Measurements from ENCODE around the gene CDH1.
"Not testable (repeated sequence)": the region's sequence is repeated elsewhere in the genome, so short reads cannot be mapped to it uniquely, and the experiment has no call there.

The CDH1 gene

GRCh38 chr16:68839831-68840230 is 102.7 kb downstream of the CDH1 start:
- Histone ChIP-seq H3K9me3 (ENCODE audit: control insufficient read depth in 1 of 2, low read length in 2 of 2) (no peaks in the 10 kb centered on the region), H3K27ac (ENCODE audit: low read length) (no peak overlapping the region), H3K4me3 (ENCODE audit: low read depth in 1 of 2, low read length in 2 of 2) (no peak overlapping the region), H3K27me3 (ENCODE audit: low read depth, low read length) (no peaks in the 10 kb centered on the region), H3K4me1 (ENCODE audit: control insufficient read depth in 1 of 2, insufficient read depth in 2 of 2, low read length in 2 of 2) (no peaks in the 10 kb centered on the region), H3K36me3 (ENCODE audit: control insufficient read depth in 1 of 2, insufficient read depth in 2 of 2, low read length in 2 of 2) (no peaks in the 10 kb centered on the region)

GRCh38 chr16:68842964-68843481 is 105.9 kb downstream of the CDH1 start:
- H3K4me1 ChIP-seq (ENCODE audit: control insufficient read depth in 1 of 2, insufficient read depth in 2 of 2, low read length in 2 of 2); H3K36me3 ChIP-seq (ENCODE audit: control insufficient read depth in 1 of 2, insufficient read depth in 2 of 2, low read length in 2 of 2); H3K27me3 ChIP-seq (ENCODE audit: low read depth, low read length); H3K9me3 ChIP-seq (ENCODE audit: control insufficient read depth in 1 of 2, low read length in 2 of 2): not testable (repeated sequence)
- Histone ChIP-seq H3K27ac (ENCODE audit: low read length) (peak overlapping the region; percentile 76), H3K4me3 (ENCODE audit: low read depth in 1 of 2, low read length in 2 of 2) (peak overlapping the region; percentile 80 to 87)

GRCh38 chr16:68843482-68844210 is 106.6 kb downstream of the CDH1 start, which contains the start of gene TANGO6:
Gene TANGO6, plus strand, starts transcription at chr16:68843531. Its CDS starts 87 bp downstream, at chr16:68843618.
- H3K4me1 ChIP-seq (ENCODE audit: control insufficient read depth in 1 of 2, insufficient read depth in 2 of 2, low read length in 2 of 2) = no peaks in the 10 kb centered on the region
- H3K27ac ChIP-seq (ENCODE audit: low read length) = peak within 1 kb of the TSS; percentile 76
- no peaks in the 10 kb centered on the region for H3K27me3 ChIP-seq (ENCODE audit: low read depth, low read length)
- H3K4me3 ChIP-seq (ENCODE audit: low read depth in 1 of 2, low read length in 2 of 2) = peak within 1 kb of the TSS; percentile 80 to 87
- H3K9me3 ChIP-seq (ENCODE audit: control insufficient read depth in 1 of 2, low read length in 2 of 2) = no peaks in the 10 kb centered on the region
- no peaks in the 10 kb centered on the region for H3K36me3 ChIP-seq (ENCODE audit: control insufficient read depth in 1 of 2, insufficient read depth in 2 of 2, low read length in 2 of 2)

GRCh38 chr16:68844211-68844564 is 107.1 kb downstream of the CDH1 start:
- no peaks in the 10 kb centered on the region for H3K36me3 ChIP-seq (ENCODE audit: control insufficient read depth in 1 of 2, insufficient read depth in 2 of 2, low read length in 2 of 2)
- H3K4me3 ChIP-seq (ENCODE audit: low read depth in 1 of 2, low read length in 2 of 2) = peak overlapping the region; percentile 80 to 87
- no peaks in the 10 kb centered on the region for H3K4me1 ChIP-seq (ENCODE audit: control insufficient read depth in 1 of 2, insufficient read depth in 2 of 2, low read length in 2 of 2)
- no peaks in the 10 kb centered on the region for H3K9me3 ChIP-seq (ENCODE audit: control insufficient read depth in 1 of 2, low read length in 2 of 2)
- peak overlapping the region; percentile 76 for H3K27ac ChIP-seq (ENCODE audit: low read length)
- no peaks in the 10 kb centered on the region for H3K27me3 ChIP-seq (ENCODE audit: low read depth, low read length)

GRCh38 chr16:68848786-68849185 is 111.7 kb downstream of the CDH1 start:
- Histone ChIP-seq H3K27me3 (ENCODE audit: low read depth, low read length) (no peaks in the 10 kb centered on the region), H3K4me1 (ENCODE audit: control insufficient read depth in 1 of 2, insufficient read depth in 2 of 2, low read length in 2 of 2) (no peaks in the 10 kb centered on the region), H3K4me3 (ENCODE audit: low read depth in 1 of 2, low read length in 2 of 2) (no peak overlapping the region), H3K27ac (ENCODE audit: low read length) (no peak overlapping the region), H3K9me3 (ENCODE audit: control insufficient read depth in 1 of 2, low read length in 2 of 2) (no peaks in the 10 kb centered on the region), H3K36me3 (ENCODE audit: control insufficient read depth in 1 of 2, insufficient read depth in 2 of 2, low read length in 2 of 2) (no peaks in the 10 kb centered on the region)

GRCh38 chr16:68850481-68850880 is 113.4 kb downstream of the CDH1 start:
- Histone ChIP-seq H3K4me3 (ENCODE audit: low read depth in 1 of 2, low read length in 2 of 2) (no peak overlapping the region), H3K4me1 (ENCODE audit: control insufficient read depth in 1 of 2, insufficient read depth in 2 of 2, low read length in 2 of 2) (no peaks in the 10 kb centered on the region), H3K27me3 (ENCODE audit: low read depth, low read length) (no peaks in the 10 kb centered on the region), H3K9me3 (ENCODE audit: control insufficient read depth in 1 of 2, low read length in 2 of 2) (no peaks in the 10 kb centered on the region), H3K27ac (ENCODE audit: low read length) (no peak overlapping the region), H3K36me3 (ENCODE audit: control insufficient read depth in 1 of 2, insufficient read depth in 2 of 2, low read length in 2 of 2) (no peaks in the 10 kb centered on the region)

GRCh38 chr16:68851601-68852000 is 114.5 kb downstream of the CDH1 start:
- Histone ChIP-seq H3K27me3 (ENCODE audit: low read depth, low read length) (no peaks in the 10 kb centered on the region), H3K36me3 (ENCODE audit: control insufficient read depth in 1 of 2, insufficient read depth in 2 of 2, low read length in 2 of 2) (no peaks in the 10 kb centered on the region), H3K4me3 (ENCODE audit: low read depth in 1 of 2, low read length in 2 of 2) (no peak overlapping the region), H3K27ac (ENCODE audit: low read length) (no peak overlapping the region), H3K9me3 (ENCODE audit: control insufficient read depth in 1 of 2, low read length in 2 of 2) (no peaks in the 10 kb centered on the region), H3K4me1 (ENCODE audit: control insufficient read depth in 1 of 2, insufficient read depth in 2 of 2, low read length in 2 of 2) (no peaks in the 10 kb centered on the region)

- H3K4me1 ChIP-seq (ENCODE audit: control insufficient read depth in 1 of 2, insufficient read depth in 2 of 2, low read length in 2 of 2) = no peaks in the 10 kb centered on the region
- H3K27me3 ChIP-seq (ENCODE audit: low read depth, low read length) = no peaks in the 10 kb centered on the region
- peaks cover 7 to 17% of the 10 kb centered on the region in 2 donors for H3K36me3 ChIP-seq (ENCODE audit: control insufficient read depth in 1 of 2, insufficient read depth in 2 of 2, low read length in 2 of 2)
- H3K9me3 ChIP-seq (ENCODE audit: control insufficient read depth in 1 of 2, low read length in 2 of 2) = peaks cover 0 to 2% of the 10 kb centered on the region in 2 donors
- H3K4me3 ChIP-seq (ENCODE audit: low read depth in 1 of 2, low read length in 2 of 2) = no peak overlapping the region
- H3K27ac ChIP-seq (ENCODE audit: low read length) = no peak overlapping the region
These were observed 120.4 kb downstream of the CDH1 start for GRCh38 chr16:68857479-68857878.

GRCh38 chr16:68859828-68860227 is 122.7 kb downstream of the CDH1 start:
- Histone ChIP-seq H3K27me3 (ENCODE audit: low read depth, low read length) (no peaks in the 10 kb centered on the region), H3K36me3 (ENCODE audit: control insufficient read depth in 1 of 2, insufficient read depth in 2 of 2, low read length in 2 of 2) (peaks cover 16 to 21% of the 10 kb centered on the region in 2 donors), H3K4me3 (ENCODE audit: low read depth in 1 of 2, low read length in 2 of 2) (no peak overlapping the region)

GRCh38 chr16:68860978-68861892 is 124.1 kb downstream of the CDH1 start:
- Histone ChIP-seq H3K27me3 (ENCODE audit: low read depth, low read length) (no peaks in the 10 kb centered on the region), H3K4me1 (ENCODE audit: control insufficient read depth in 1 of 2, insufficient read depth in 2 of 2, low read length in 2 of 2) (no peaks in the 10 kb centered on the region), H3K27ac (ENCODE audit: low read length) (no peak overlapping the region), H3K9me3 (ENCODE audit: control insufficient read depth in 1 of 2, low read length in 2 of 2) (peaks cover 0 to 2% of the 10 kb centered on the region in 2 donors), H3K4me3 (ENCODE audit: low read depth in 1 of 2, low read length in 2 of 2) (no peak overlapping the region), H3K36me3 (ENCODE audit: control insufficient read depth in 1 of 2, insufficient read depth in 2 of 2, low read length in 2 of 2) (peaks cover 16 to 21% of the 10 kb centered on the region in 2 donors)

More at GRCh38 chr16:68859828-68860227, 122.7 kb downstream of the CDH1 start:
- Histone ChIP-seq H3K4me1 (ENCODE audit: control insufficient read depth in 1 of 2, insufficient read depth in 2 of 2, low read length in 2 of 2) (no peaks in the 10 kb centered on the region), H3K27ac (ENCODE audit: low read length) (no peak overlapping the region), H3K9me3 (ENCODE audit: control insufficient read depth in 1 of 2, low read length in 2 of 2) (peaks cover 0 to 2% of the 10 kb centered on the region in 2 donors)

- H3K4me3 ChIP-seq (ENCODE audit: low read depth in 1 of 2, low read length in 2 of 2) = no peak overlapping the region
- H3K27me3 ChIP-seq (ENCODE audit: low read depth, low read length) = no peaks in the 10 kb centered on the region
- H3K4me1 ChIP-seq (ENCODE audit: control insufficient read depth in 1 of 2, insufficient read depth in 2 of 2, low read length in 2 of 2) = no peaks in the 10 kb centered on the region
- H3K27ac ChIP-seq (ENCODE audit: low read length) = no peak overlapping the region
- no peaks in the 10 kb centered on the region for H3K9me3 ChIP-seq (ENCODE audit: control insufficient read depth in 1 of 2, low read length in 2 of 2)
- peaks cover 5 to 31% of the 10 kb centered on the region in 2 donors for H3K36me3 ChIP-seq (ENCODE audit: control insufficient read depth in 1 of 2, insufficient read depth in 2 of 2, low read length in 2 of 2)
These were observed 129.8 kb downstream of the CDH1 start for GRCh38 chr16:68866933-68867332.
